Activated CD4-positive, alpha-beta T cell treated with anti-CD3 and anti-CD28 coated beads, Interleukin-2, Interleukin-6, amounts not matched to agents 100 ng/mL and 50 ng/mL, durations not matched to agents 16 hours and 8 hours (primary cell): ENCODE measurements around the gene CCDC174.

Source experiments
- DNase-seq: peaks from one replicate; pipeline ENCODE4 v3.0.0-alpha.2; 2020

CCDC174 gene

GRCh38 chr3:14658978-14659377 lies 7.4 kb downstream of the CCDC174 start:
- no peak for DNase-seq

GRCh38 chr3:14660942-14661341 lies 9.4 kb downstream of the CCDC174 start:
- no peak for DNase-seq

DNA sequence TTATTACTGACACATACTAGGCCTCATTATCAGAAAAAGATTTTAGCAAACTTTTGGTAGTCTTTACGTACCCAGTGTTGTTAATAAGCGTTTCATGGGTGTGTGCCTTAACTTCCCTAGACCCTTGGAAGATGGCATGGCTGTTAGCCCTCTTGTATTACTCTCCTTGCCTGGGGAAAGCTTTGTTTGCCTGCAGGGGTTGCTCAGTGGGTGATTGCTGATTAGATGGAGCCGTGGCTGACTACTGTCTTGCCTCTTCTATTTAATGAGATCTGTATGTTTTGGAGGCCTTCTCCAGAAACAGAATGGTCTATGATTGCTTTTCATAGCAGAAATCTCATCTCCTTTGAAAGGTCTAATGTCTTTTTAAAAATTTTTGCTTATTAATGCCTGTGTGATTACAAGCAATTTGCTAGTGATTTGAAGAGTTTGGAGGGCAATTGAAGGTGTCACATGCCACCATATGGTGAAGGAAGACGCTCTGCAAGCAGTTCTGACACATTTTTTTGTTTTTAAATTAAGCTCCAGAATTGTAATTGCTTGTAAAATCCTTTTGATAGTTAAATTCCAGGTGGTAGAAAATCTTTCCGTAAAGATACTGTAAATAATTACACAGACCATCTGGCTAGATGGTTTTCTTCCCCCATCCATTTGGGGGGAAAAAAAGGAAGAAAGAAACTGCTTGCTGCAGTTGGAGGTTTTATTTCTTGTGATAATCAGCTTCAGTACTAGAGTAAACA lies 12.0 kb downstream of the CCDC174 start:
- DNase-seq, result no peak

- DNase-seq, result no peak
Observed at GRCh38 chr3:14664170-14664569, 12.6 kb downstream of the CCDC174 start.

GRCh38 chr3:14672588-14672987 lies 21.0 kb downstream of the CCDC174 start:
- no peak for DNase-seq

DNA sequence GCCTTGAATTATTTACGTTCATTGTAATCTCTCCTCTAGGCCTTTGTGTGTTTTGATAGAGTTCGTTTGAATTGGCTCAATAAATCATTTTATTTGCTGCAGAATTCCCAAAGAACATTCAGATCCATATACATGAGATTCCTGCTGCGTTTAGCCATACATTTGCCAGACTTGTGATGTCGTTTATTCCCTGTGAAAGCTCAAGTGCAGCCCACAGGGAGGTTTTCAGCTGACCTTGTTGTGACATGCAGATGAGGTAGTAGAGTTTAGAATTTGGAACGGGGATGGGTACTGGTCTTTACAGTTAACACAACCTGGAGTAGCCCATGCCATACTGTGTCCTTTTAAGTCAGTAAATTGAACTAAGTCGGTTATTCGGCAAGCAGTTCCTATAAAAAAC lies 23.3 kb downstream of the CCDC174 start, which contains the start of gene C3orf20:
Gene C3orf20, plus strand, starts transcription at position 301 of the 400 bp plus-strand sequence. CDS start 7,573 bp downstream, outside the sequence.
- DNase-seq, result no peak

GRCh38 chr3:14676881-14677280 lies 25.3 kb downstream of the CCDC174 start:
- no peak for DNase-seq

- DNase-seq, result no peak
Observed at GRCh38 chr3:14678015-14678503, 26.5 kb downstream of the CCDC174 start.

GRCh38 chr3:14680115-14680514 lies 28.6 kb downstream of the CCDC174 start:
- no peak for DNase-seq

DNA sequence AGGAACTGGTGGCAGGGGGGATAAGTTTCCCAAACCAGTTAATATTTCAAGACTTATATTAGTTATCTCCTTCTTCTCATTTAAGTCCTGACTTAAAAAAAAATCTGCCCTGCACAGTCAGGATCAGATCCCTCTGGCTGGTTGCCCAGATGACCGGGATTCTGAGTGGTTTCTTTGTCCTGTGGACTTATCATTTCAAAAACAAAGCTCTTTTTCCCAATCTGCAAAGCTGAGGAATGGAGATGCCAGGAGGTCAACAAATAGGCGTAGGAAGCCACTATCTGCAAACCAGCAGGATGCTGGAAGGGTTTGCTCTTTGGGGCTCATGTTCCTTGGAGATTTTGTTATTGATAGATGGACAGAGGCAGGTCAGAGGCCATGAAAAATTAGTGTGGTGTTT lies 29.2 kb downstream of the CCDC174 start:
- no peak for DNase-seq

DNA sequence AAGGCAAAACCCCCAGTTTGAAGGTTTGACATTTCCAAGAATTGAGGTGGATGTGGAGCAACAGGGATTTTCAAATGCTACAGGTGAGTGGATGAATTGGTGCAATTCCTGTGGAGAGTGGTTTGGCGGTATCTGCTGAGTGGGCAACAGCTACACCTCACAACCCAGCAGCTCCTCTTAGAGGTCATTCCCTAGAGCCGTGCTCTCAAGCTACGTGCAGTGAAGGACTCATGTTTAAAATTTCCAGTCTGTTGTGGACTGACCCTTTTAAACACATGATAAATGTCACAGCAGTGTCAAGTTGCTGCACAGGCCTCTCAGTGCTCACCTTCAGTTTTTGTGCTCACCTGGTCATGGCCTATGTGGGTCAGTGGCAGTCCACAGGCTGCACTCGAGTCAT lies 32.9 kb downstream of the CCDC174 start:
- no peak for DNase-seq

- DNase-seq, result no peak
Observed at GRCh38 chr3:14685179-14685578, 33.6 kb downstream of the CCDC174 start.

- DNase-seq, result no peak
Observed at GRCh38 chr3:14687360-14687759, 35.8 kb downstream of the CCDC174 start.

- no peak for DNase-seq
Observed at GRCh38 chr3:14688525-14688924, 37.0 kb downstream of the CCDC174 start.

GRCh38 chr3:14689247-14689980 lies 37.9 kb downstream of the CCDC174 start:
- peak; percentile 31 for DNase-seq

DNA sequence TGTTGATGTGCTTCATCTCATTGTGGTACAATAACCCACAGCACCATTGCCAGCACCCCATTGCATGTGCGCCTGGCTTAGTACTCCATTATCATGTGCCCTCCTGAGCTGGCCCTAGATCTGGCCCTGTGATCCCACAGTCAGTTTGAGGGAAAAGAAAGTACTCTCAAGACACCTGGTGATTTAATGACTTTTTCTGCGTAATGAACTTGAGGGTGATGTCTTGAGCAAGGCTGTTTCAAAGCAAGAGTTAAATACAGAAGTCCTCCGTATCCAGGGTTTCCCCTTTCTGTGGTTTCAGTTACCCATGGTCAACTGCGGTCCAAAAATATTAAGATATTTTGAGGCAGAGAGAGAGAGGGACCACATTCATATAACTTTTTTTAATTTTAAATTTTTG lies 39.7 kb downstream of the CCDC174 start:
- DNase-seq, result no peak

- no peak for DNase-seq
Observed at GRCh38 chr3:14691719-14692118, 40.2 kb downstream of the CCDC174 start.

GRCh38 chr3:14698601-14699244 lies 47.2 kb downstream of the CCDC174 start:
- no peak for DNase-seq

DNA sequence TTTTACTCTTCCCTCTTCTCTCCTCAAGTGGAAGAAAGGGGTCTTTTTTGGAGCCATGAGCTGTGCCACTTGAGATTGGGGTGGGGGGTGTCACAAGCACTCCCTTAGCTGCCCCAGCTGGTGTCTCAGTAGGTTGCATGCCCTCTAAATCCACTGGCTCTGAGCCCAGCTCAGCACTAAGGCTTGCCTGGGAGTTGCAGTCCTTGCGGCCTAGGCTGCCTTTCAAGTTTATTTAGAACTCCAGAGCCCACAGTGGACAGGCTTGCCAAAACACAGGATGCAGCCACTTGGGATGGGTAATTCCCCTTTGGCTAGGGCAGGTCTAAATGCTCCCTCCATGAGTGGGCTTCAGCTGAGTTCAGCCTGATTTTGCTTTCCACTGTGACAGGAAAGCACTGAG lies 48.1 kb downstream of the CCDC174 start:
- DNase-seq, result no peak

DNA sequence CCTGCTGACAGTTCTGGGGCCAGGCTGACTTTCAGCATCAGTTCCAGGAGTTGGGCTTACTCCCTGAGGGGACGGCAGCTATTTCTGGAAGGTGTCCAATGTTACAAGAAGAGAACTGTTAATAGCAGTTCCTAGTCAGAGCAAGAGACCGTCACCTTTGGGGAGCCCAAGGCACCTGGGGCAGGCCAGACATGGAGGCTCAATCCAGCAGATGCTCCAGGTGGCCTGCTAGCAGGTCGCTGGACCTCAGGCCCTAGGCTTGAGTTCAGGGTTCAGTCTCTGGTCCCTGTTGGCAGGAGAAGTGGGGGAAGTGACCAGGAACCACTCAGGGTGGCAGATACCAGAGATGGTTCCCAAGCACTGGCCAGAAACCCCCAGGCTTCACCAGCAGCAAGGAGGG lies 49.3 kb downstream of the CCDC174 start:
- DNase-seq, result no peak

DNA sequence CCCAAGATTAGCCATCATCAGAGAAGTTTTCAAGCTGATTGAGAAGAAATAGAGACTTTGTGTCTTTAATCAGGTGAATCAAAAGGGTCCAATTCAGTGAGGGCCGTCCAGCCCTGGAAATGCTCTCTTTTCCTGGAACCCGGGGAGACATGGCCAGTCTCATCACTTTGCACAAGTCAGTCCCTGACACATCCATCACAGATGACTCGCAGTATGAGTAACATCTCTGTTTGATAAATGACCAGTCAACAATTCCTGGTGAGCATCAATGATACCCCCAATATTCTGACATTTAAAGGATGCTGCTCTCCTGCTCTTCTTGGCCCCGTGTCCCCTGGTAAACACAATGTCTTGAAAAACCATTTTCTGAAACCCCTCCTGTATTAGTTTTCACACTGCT lies 50.1 kb downstream of the CCDC174 start:
- no peak for DNase-seq

DNA sequence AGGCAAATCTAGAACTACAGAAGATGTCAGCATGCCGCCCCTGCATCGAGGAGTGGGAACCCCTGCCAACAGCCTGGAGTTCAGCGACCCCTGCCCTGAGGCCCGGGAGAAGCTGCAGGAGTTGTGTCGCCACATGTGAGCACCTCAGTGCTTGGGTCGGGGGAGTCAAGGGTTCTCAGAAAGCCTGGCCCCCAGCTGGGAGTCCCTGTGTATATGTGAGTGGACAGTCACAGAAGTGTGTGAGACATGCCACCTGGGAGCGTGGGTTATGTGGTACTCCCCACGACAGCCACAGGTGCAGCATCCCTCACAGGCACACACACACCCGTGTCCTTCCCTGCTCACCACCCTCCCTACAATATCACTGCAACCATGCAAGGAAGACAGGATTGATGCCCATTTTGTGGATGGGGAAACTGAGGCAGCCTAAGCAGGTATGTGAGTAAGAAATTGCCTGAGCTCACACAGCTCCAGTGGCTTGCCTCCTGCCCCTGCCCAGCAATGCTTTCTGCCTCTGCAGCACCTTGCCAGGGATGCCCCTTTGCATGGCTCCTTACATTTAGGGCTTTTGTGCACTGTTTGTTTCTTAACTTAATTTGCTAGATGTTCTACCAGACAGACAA lies 51.7 kb downstream of the CCDC174 start:
- no peak for DNase-seq

- no peak for DNase-seq
Observed at GRCh38 chr3:14703791-14704190, 52.2 kb downstream of the CCDC174 start.
